Measurements from ENCODE around the gene PAQR7.

GRCh38 chr1:25837262-25837875, 38.1 kb downstream of the PAQR7 start:
- TF ChIP-seq CTCF (IDR thresholded peaks at IDR 0.05) (peak in 3 of 6 experiments; percentile 27 to 41 (median 33)), POLR2A (IDR thresholded peaks at IDR 0.05) (no peak)

Measured in thyroid gland (tissue), 4 donors.